OCI-LY1 (cell line): ENCODE results near the gene PAM.

Experiments
- H2AFZ ChIP-seq: fragments of 200-600 bp; sonication (generic), shearing (Covaris generic); 2 replicates; pipeline ENCODE4 v1.6.0; 2014; ENCODE audit warnings: antibody characterized with exemption, mild to moderate bottlenecking, low read length
- H3F3A ChIP-seq: fragments of 200-600 bp; sonication (generic), shearing (Covaris generic); 2 replicates; pipeline ENCODE4 v1.6.0; 2014; ENCODE audit warnings: mild to moderate bottlenecking, antibody characterized with exemption, low read length, moderate library complexity; ENCODE audit not compliant: insufficient read depth
- H3K27ac ChIP-seq: fragments of 200-600 bp; sonication (generic); 2 replicates; pipeline ENCODE4 v1.5.1; 2014; ENCODE audit warnings: low read length, mixed run types, mild to moderate bottlenecking, low read depth; ENCODE audit not compliant: poor library complexity, severe bottlenecking
- H3K27me3 ChIP-seq: fragments of 200-600 bp; sonication (generic); 2 replicates; pipeline ENCODE4 v1.6.0; 2014; ENCODE audit warnings: antibody characterized with exemption, mild to moderate bottlenecking, low read length, moderate library complexity; ENCODE audit not compliant: insufficient read depth
- H3K36me3 ChIP-seq: fragments of 200-600 bp; sonication (generic); 2 replicates; pipeline ENCODE4 v1.6.1; 2014; ENCODE audit warnings: mild to moderate bottlenecking, antibody characterized with exemption, low read length, moderate library complexity, mixed read lengths; ENCODE audit not compliant: insufficient read depth
- H3K4me1 ChIP-seq: fragments of 200-600 bp; sonication (generic); 2 replicates; pipeline ENCODE4 v1.5.1; 2014; ENCODE audit warnings: mild to moderate bottlenecking, low read length, moderate library complexity; ENCODE audit not compliant: insufficient read depth, severe bottlenecking
- H3K4me2 ChIP-seq: fragments of 200-600 bp; sonication (generic), shearing (Covaris generic); 2 replicates; pipeline ENCODE4 v1.6.1; 2014; ENCODE audit warnings: low read length
- H3K4me3 ChIP-seq: fragments of 200-600 bp; sonication (generic); 2 replicates; pipeline ENCODE4 v1.5.1; 2014; ENCODE audit warnings: low read length, low read depth, mild to moderate bottlenecking, mixed read lengths; ENCODE audit not compliant: poor library complexity, severe bottlenecking
- H3K79me2 ChIP-seq: fragments of 200-600 bp; shearing (Covaris generic); 2 replicates; pipeline ENCODE4 v1.6.1; 2016; ENCODE audit warnings: mixed run types, low read length, mixed read lengths; ENCODE audit not compliant: insufficient read depth
- H3K9ac ChIP-seq: fragments of 200-600 bp; sonication (generic), shearing (Covaris generic); 2 replicates; pipeline ENCODE4 v1.6.1; 2014; ENCODE audit warnings: mild to moderate bottlenecking, low read length, mixed read lengths
- H3K9me2 ChIP-seq: fragments of 200-600 bp; sonication (generic), shearing (Covaris generic); 2 replicates; pipeline ENCODE4 v1.6.1; 2014; ENCODE audit warnings: low read depth, mild to moderate bottlenecking, low read length, mixed read lengths
- H3K9me3 ChIP-seq: fragments of 200-600 bp; shearing (Covaris generic); 2 replicates; pipeline ENCODE4 v1.6.1; 2014; ENCODE audit warnings: low read length, mixed read lengths
- H4K20me1 ChIP-seq: fragments of 200-600 bp; sonication (generic), shearing (Covaris generic); 2 replicates; pipeline ENCODE4 v1.6.0; 2016; ENCODE audit warnings: mild to moderate bottlenecking, low read length; ENCODE audit not compliant: insufficient read depth
- EZH2 ChIP-seq: fragments of 200-600 bp; sonication (generic), shearing (Covaris generic); IDR thresholded peaks from 2 replicates; pipeline ENCODE4 v1.8.0; 2017; ENCODE audit warnings: borderline replicate concordance, mixed run types, mild to moderate bottlenecking, antibody characterized with exemption, low read length, moderate library complexity, mixed read lengths
- TF ChIP-seq, protein P1 (sequence below): fragments of 200-600 bp; sonication (generic), shearing (Covaris generic); IDR thresholded peaks from 2 replicates; pipeline ENCODE4 v1.5.1; 2017; ENCODE audit warnings: mild to moderate bottlenecking, antibody characterized with exemption, low read length, moderate library complexity, mixed read lengths

PAM gene

DNA sequence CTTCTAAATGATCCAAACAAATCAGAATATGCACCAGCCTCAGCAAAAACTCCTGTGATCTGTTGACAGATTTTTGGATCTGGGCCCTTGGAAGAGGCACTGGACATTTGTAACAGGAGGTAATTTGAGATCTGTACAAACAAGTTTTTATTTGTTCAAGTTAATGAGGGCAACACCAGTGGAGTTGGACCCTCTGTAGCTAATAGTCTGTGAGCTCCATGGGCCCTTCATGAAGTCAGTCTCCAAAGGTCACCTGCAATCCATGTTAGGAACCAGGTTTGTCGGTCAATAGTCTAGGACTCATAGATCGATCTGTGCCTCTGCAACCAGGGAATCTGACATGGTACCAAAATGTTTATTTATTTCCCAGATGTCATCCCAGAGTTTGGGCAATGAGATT is 40.9 kb downstream of the PAM start:
- no peaks in the 10 kb centered on the region for H3K4me1 ChIP-seq
- no peaks in the 10 kb centered on the region for H3K9me2 ChIP-seq
- no peaks in the 10 kb centered on the region for H3F3A ChIP-seq
- H3K79me2 ChIP-seq = no peaks in the 10 kb centered on the region
- no peak overlapping the region for H3K27ac ChIP-seq
- TF ChIP-seq, protein P1, sequence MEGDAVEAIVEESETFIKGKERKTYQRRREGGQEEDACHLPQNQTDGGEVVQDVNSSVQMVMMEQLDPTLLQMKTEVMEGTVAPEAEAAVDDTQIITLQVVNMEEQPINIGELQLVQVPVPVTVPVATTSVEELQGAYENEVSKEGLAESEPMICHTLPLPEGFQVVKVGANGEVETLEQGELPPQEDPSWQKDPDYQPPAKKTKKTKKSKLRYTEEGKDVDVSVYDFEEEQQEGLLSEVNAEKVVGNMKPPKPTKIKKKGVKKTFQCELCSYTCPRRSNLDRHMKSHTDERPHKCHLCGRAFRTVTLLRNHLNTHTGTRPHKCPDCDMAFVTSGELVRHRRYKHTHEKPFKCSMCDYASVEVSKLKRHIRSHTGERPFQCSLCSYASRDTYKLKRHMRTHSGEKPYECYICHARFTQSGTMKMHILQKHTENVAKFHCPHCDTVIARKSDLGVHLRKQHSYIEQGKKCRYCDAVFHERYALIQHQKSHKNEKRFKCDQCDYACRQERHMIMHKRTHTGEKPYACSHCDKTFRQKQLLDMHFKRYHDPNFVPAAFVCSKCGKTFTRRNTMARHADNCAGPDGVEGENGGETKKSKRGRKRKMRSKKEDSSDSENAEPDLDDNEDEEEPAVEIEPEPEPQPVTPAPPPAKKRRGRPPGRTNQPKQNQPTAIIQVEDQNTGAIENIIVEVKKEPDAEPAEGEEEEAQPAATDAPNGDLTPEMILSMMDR = no peak
- TF ChIP-seq EZH2 = no peak
- H3K36me3 ChIP-seq = no peaks in the 10 kb centered on the region
- H3K9me3 ChIP-seq = no peaks in the 10 kb centered on the region
- H3K4me2 ChIP-seq = no peak overlapping the region
- no peak overlapping the region for H2AFZ ChIP-seq
- H4K20me1 ChIP-seq = no peaks in the 10 kb centered on the region
- no peak overlapping the region for H3K9ac ChIP-seq
- H3K27me3 ChIP-seq = no peaks in the 10 kb centered on the region
- H3K4me3 ChIP-seq = no peak overlapping the region

DNA sequence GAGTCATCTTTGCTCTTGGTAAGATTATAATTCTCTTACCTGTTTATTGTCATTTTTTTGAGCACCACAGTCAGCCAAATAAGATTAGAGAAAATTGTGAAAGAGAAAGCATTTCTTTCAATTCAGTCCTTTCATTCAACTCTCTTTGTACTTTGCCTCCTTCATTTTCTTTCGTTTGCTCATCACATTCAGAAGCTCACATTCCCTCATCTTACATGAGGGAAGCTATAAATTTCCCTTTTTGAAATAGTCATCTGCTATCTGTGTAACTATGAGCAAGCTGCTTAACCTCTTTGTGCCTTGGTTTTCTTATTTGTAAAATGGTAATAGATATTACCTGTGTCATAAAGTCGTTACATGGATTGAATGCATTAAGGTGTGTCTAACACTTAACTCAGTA is 41.4 kb downstream of the PAM start:
- Histone ChIP-seq H3F3A (no peaks in the 10 kb centered on the region), H3K27me3 (no peaks in the 10 kb centered on the region), H3K27ac (no peak overlapping the region), H2AFZ (no peak overlapping the region), H3K9me3 (no peaks in the 10 kb centered on the region), H3K4me2 (no peak overlapping the region), H3K4me3 (no peak overlapping the region), H4K20me1 (no peaks in the 10 kb centered on the region), H3K9ac (no peak overlapping the region), H3K9me2 (no peaks in the 10 kb centered on the region), H3K4me1 (no peaks in the 10 kb centered on the region), H3K36me3 (no peaks in the 10 kb centered on the region), H3K79me2 (no peaks in the 10 kb centered on the region)
- no peak for TF ChIP-seq EZH2
- TF ChIP-seq, protein P1 = no peak

DNA sequence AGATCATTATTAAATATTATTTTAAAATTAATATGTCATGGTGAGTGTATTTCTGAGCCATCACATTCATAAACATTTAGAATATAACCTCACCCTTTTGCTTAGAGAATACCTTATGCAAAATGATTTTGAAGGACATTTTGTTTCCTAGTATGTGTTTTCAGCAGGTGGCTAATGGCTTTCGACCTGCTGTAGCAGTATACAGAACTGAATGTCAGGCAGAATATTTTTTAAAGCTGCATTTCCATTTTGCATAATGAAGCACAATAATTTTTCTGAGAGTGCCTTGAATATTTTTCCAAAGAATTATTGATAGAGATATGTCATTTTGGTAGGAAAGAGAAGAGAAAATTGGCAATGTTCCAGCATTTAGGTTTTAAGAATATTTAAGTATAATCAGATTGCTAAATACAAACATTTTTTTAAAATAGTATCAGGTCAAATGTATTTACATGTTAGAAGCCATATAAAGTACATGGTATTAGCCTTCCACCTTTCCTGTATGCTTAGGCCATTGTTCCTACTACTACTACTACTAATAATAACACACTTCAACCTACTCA is 42.3 kb downstream of the PAM start:
- no peak overlapping the region for H3K9ac ChIP-seq
- no peak overlapping the region for H2AFZ ChIP-seq
- no peak for TF ChIP-seq EZH2
- TF ChIP-seq, protein P1 = no peak
- no peak overlapping the region for H3K4me2 ChIP-seq
- H3K9me2 ChIP-seq = no peaks in the 10 kb centered on the region
- H3K4me1 ChIP-seq = no peaks in the 10 kb centered on the region
- H4K20me1 ChIP-seq = no peaks in the 10 kb centered on the region
- H3K36me3 ChIP-seq = no peaks in the 10 kb centered on the region
- no peak overlapping the region for H3K27ac ChIP-seq
- no peaks in the 10 kb centered on the region for H3F3A ChIP-seq
- no peak overlapping the region for H3K4me3 ChIP-seq
- H3K9me3 ChIP-seq = no peaks in the 10 kb centered on the region
- H3K27me3 ChIP-seq = no peaks in the 10 kb centered on the region
- H3K79me2 ChIP-seq = no peaks in the 10 kb centered on the region
